Amniotic epithelial cell (primary cell): ENCODE data around the gene AKAP6.
A peak's percentile ranks its signal among the peaks of the same experiment; 100 is the strongest.

ENCODE experiments used
- DNase-seq: peaks from one replicate; pipeline ENCODE4 v3.0.0-alpha.2; 2010; ENCODE audit warnings: low read depth

AKAP6 gene

GRCh38 chr14:32707742-32708500 lies 378.8 kb downstream of the AKAP6 start:
- DNase-seq: no peak

GRCh38 chr14:32709027-32709426 lies 379.9 kb downstream of the AKAP6 start:
- DNase-seq: peak; percentile 82

DNA sequence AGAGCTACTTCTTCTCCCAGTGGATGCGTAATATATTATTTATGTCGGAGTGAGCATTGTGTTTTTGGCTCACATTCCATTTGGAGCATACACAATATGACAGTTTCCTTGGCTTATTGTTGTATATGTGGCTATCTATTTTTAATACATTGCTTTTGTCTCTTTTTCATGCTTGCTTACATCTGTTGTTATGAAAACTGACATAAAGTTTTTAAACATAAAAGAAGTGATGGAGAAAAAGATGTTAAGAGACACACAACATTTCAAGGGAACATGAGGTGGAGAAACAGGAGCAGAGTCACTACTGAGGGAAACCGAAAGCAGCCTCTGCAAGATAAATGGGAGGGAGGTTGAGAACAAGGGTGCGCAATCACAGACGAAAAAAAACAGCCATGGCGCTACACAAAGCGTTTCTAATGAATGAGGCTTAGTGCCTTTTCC lies 381.2 kb downstream of the AKAP6 start:
- DNase-seq: peak; percentile 10

- DNase-seq: peak; percentile 41
Measured at GRCh38 chr14:32710731-32711680, 381.9 kb downstream of the AKAP6 start.

GRCh38 chr14:32713856-32714255 lies 384.8 kb downstream of the AKAP6 start:
- no peak for DNase-seq

DNA sequence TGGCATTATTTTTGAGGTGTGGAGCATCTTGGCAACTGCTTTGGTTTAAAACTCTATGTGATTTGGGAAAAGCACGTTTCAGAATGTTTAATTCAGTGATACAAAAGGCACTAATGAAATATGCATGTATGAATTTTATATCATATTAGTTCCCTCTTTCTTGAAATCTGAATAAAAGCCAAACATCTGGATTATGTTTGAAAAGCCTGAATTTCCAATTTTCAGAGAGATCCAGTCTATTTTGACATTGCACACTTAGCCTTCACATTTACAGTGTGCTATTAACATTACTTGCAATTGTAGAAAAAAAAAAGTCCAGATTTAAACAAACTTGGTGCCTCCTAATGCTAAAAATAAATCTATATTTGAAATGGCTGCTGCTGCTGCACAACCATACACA lies 390.5 kb downstream of the AKAP6 start:
- DNase-seq: no peak

DNA sequence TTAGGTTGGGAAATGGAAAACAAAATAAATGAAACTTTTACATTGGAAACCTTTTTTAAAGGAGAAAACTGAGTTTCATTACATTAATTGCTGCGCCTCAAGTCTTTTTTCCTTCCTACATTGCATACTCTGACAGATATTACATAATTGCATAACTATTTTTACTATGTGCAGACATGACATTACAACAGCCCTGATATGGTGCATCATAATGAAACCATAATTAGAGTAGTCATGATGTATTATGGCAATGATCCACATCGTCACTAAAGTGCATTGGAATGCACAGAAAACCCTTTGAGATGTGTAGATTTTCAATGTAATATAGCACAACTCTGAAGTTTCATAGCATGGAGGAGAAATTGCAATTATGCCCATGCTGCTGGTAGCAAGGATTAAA lies 391.8 kb downstream of the AKAP6 start:
- no peak for DNase-seq

DNA sequence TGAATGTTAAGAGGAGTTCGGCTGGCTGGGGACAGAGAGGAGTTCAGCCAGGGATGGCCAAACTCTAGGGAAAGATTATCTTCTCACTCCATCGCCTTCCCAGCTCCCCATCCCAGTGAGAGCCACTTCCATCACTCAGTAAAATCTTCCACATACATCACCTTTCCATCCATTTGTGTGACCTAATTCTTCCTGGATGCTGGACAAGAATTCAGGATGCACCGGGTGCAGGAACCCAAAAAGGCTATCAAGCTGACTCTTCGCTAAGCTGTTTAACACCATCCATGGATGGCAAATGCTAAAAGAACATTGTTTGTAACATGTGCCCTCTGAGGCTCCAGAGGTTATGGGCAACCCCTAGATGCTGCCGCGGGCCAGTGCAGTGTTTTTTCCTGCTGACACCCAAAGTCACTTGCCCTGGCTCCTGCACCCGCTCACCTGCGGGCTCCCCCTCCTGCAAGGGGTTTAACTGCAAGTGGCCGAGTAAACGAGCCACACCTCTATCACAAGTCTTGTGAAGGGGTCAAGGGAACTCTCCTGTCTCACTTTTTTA lies 393.6 kb downstream of the AKAP6 start:
- DNase-seq: no peak

DNA sequence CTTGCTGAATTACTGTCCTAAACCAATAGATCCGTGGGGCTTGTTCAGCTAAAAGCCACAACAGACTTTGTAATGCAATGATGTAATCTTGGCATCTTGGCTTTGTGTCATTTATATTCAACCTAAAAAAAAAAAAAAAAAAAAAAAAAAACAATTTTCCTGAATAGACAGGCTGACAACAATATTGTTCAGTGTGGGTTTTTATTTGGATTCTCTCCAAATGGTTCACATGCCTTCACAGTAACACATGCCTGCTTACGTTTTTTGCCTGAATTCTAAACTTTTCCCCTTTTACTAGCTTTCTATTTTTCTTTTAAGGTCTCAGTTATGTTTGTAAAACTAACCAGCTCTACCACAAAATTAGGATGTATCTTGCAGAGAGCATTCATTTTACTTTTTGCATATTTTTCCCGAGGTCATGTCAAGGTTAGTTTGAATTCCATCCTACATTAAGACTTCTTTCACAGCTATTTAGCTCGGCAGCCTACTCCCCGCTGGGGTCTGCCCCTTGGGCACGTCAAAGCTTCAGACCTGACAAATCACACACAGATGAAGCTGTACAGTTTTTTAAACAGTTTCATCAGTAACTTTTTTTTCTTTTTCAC lies 395.9 kb downstream of the AKAP6 start:
- peak; percentile 75 for DNase-seq

DNA sequence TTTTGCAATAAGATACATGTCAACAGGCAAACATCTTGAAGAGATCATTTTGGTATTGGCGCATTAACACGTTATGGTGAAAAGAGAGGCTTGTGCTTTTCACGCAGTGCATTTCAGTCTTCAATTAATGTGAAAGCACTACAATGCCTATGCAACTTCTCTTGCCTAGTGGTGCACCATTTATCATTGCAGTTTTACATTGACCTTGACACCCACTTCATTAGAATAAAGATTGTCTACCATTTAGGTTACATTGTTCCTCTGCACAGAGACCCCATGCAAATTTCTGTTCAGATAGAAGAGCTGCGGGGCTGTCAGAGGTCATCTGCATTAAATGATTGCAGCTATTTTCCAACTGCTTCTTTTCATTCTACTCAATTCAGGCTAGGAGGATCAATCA lies 397.4 kb downstream of the AKAP6 start:
- DNase-seq: no peak

DNA sequence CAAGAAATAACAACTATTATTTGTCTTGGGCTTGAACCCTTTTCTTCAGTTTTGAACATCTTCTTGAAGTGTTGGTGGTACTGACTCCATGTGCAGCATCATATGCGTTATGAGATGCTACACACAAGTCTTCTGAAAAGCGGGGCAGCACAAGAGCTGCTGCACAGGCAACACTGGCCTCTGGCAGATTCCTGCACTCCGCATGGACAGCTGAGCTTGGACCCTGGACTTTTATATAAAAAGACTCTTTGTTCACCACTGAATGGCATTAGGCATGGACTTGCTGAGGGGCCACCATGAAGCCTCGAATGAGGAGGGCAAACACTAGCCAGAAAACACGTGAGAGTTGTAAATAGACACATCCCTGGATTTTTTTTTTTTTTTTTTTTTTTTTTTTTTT lies 398.7 kb downstream of the AKAP6 start:
- DNase-seq: no peak

GRCh38 chr14:32728526-32728925 lies 399.4 kb downstream of the AKAP6 start:
- DNase-seq: no peak

DNA sequence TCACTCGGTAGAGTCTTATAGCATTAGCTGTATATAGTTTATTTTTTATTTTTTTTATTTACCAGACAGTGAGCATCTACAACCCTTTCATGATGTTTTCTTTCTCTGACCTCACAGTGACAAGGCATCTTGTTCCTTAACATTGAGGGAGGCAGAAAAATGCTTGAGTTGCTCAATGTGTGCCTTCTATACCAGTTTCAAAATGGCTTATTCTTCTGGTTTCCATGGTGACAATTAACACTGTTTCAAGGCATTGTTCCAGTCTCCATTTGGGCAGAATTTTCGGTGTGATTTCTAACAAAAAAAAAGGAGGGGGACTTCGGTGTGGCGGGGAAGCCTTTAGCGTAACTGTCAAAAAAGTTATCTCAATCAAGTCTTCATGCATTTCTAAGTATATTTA lies 399.9 kb downstream of the AKAP6 start:
- DNase-seq: no peak

GRCh38 chr14:32731249-32731648 lies 402.2 kb downstream of the AKAP6 start:
- no peak for DNase-seq

GRCh38 chr14:32733015-32733414 lies 403.9 kb downstream of the AKAP6 start:
- DNase-seq: no peak

- DNase-seq: no peak
Measured at GRCh38 chr14:32734261-32734660, 405.2 kb downstream of the AKAP6 start.

DNA sequence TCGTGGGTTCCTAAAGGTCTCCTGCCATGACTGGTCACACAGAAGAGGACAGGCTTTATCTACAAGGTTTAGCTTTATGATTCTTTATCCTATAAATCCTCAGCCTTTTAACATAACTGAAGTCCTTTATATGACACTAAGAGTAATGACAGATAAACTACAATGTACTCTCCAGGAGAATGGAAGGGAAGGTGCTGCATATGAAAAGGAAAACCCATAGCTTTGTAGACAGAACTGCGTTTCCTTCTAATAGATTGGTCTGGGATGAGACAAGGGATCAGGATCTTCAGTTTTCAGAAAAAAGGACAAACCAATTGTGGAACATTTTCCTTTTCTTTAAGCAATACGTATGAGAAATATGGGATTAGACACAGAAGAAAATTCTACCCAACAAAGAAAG lies 408.5 kb downstream of the AKAP6 start:
- DNase-seq: no peak

DNA sequence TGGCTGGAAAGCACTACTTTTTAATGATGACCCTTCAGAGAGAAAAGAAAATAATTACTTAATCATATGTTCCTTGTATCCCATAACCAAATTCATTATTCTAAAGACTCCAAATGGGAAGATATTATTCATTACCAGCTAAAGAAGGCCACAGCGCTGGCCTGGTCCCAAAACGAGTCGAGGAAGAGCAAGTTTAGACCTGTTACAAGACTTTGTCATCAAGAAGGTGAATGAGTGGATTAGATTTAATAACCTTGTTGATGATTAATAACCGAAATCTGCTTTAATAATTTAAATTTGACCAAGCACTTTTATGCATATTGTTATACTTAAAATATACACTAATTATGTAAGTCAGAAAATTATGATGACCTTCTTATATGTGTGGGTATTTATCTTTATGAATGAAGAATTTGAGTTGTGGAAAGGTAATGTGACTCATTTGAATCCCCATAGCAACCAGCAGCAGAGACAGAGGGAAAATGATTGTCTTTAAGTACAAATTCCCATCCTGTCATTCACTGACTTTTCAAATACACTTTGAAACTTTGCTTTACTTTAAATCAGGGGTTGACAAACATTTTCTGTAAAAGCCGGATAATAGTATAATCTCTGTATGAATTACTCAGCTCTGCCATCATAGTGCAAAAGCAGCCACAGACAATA lies 409.2 kb downstream of the AKAP6 start:
- no peak for DNase-seq

DNA sequence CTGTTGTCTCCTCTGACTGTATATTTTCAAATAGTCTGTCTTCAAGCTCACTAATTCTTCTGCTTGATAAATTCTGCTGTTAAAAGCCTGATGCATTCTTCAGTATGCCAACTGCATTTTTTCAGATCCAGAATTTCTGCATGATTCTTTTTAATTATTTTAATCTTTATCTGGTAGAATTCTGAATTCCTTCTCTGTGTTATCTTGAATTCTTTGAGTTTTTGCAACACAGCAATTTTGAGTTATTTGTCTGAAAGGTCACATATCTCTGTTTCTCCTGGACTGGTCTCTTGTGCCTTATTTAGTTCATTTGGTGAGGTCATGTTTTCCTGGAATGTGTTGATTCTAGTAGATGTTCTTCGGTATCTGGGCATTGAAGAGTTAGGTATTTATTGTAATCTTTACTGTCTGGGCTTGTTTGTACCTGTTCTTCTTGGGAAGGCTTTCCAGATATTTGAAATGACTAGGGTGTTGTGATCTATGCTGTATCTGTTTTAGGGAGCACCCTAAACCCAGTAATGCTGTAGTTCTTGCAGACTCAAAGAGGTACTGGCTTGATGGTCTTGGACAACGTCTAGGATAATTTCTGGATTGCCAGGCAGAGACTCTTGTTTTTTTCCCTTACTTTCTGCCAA lies 415.8 kb downstream of the AKAP6 start:
- DNase-seq: peak; percentile 3

DNA sequence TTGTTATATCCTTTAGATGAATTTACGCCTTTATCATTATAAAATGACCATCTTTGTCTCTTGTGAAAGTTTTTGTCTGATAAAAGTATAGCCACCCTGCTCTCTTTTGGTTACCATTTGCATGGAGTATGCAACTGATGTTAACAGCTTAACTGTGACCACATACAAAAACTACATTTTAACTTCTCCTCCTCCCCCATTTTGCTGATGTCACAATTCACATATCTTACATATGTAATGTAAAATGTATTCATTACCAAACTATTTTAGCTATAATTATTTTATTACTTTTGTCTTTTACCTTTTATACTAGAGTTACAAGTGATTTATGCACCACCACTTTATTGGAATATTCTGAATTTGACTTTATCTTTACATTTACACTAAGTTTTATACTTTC lies 425.1 kb downstream of the AKAP6 start:
- DNase-seq: no peak

GRCh38 chr14:32756173-32756572 lies 427.1 kb downstream of the AKAP6 start:
- DNase-seq: no peak
